Fibroblast of skin of left biceps (primary cell): ENCODE measurements around the gene KEL.

Experiments used
- DNase-seq, 2 experiments: peaks; one replicate each; pipeline ENCODE4 v3.0.0-alpha.2; 2013; ENCODE audit warnings: low read depth in 2 of 2

KEL gene

GRCh38 chr7:142898377-142899170 is 63.6 kb downstream of the KEL start:
- no peak for DNase-seq

GRCh38 chr7:142897691-142898090 is 64.5 kb downstream of the KEL start:
- DNase-seq, result no peak

- DNase-seq, result no peak
These were observed 65.3 kb downstream of the KEL start for GRCh38 chr7:142896741-142897379.

GRCh38 chr7:142896151-142896550 is 66.0 kb downstream of the KEL start:
- no peak for DNase-seq

GRCh38 chr7:142894985-142895593 is 67.1 kb downstream of the KEL start:
- DNase-seq, result no peak

GRCh38 chr7:142894112-142894984 is 67.8 kb downstream of the KEL start:
- no peak for DNase-seq

- no peak for DNase-seq
These were observed 69.2 kb downstream of the KEL start for GRCh38 chr7:142892951-142893350.

- DNase-seq, result no peak
These were observed 70.6 kb downstream of the KEL start for GRCh38 chr7:142891490-142892082.
